Measurements from ENCODE around the gene HOXD9.
A peak's percentile ranks its signal among the peaks of the same experiment; 100 is the strongest.

The HOXD9 gene

DNA sequence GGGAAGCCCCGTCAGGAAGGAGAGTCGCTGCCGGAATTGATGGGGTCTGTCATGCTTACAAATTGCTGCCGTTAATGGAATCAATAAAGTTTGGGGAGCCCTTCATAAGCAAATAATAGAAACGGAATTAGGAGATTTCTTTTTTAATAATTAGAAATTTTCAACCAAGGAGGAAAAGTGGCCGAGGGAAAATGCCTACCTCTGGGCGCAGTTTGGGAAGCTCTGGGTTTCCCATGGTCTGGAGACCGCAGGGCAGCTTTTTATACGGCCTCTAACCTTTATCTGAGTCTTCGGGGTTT is 40.0 kb upstream of the HOXD9 start:
- no peak for DNase-seq
- H3K4me1 ChIP-seq (ENCODE audit: control extremely low read depth in 1 of 4, control insufficient read depth in 4 of 4, insufficient read depth in 4 of 4, low read length in 3 of 4): peaks cover 0 to 17% (median 10%) of the 10 kb centered on the region in 4 experiments
- H3K27me3 ChIP-seq (replicated peaks in 2 of 5; ENCODE audit: control insufficient read depth in 4 of 5, insufficient read depth in 5 of 5, low read length in 4 of 5): peaks cover 42 to 97% (median 77%) of the 10 kb centered on the region in 5 experiments
- ChIA-PET CTCF (interaction anchor here (1.2 to 3.8 kb wide), 7 partner anchors 11 to 830 kb away, joined by 3 to 16 read pairs (median 4); no protein-coding TSS in a partner anchor), POLR2A (no interaction called here)
- 2% methylated on average over 7 of the region's 10 CpGs for WGBS (ENCODE audit: insufficient coverage)
- H3K36me3 ChIP-seq (ENCODE audit: control insufficient read depth in 4 of 4, insufficient read depth in 4 of 4, low read length in 3 of 4): no peaks in the 10 kb centered on the region
- H3K27ac ChIP-seq (ENCODE audit: insufficient read depth in 1 of 2, low read depth in 1 of 2, low read length in 2 of 2, poor library complexity in 1 of 2, severe bottlenecking in 2 of 2): no peak overlapping the region
- H3K4me3 ChIP-seq (ENCODE audit: control insufficient read depth in 1 of 7, extremely low read depth in 1 of 7, insufficient read depth in 4 of 7, low read depth in 2 of 7, low read length in 6 of 7): no peak overlapping the region
- peaks cover 0 to 7% (median 0%) of the 10 kb centered on the region in 5 experiments for H3K9me3 ChIP-seq (ENCODE audit: control extremely low read depth in 1 of 5, control insufficient read depth in 4 of 5, insufficient read depth in 2 of 5, low read depth in 1 of 5, low read length in 4 of 5)

GRCh38 chr2:176082824-176083751 is 39.4 kb upstream of the HOXD9 start:
- H3K4me3 ChIP-seq (ENCODE audit: control insufficient read depth in 1 of 7, extremely low read depth in 1 of 7, insufficient read depth in 4 of 7, low read depth in 2 of 7, low read length in 6 of 7): no peak overlapping the region
- H3K36me3 ChIP-seq (ENCODE audit: control insufficient read depth in 4 of 4, insufficient read depth in 4 of 4, low read length in 3 of 4): no peaks in the 10 kb centered on the region
- POLR2A ChIA-PET: no interaction called here
- H3K27me3 ChIP-seq (replicated peaks in 2 of 5; ENCODE audit: control insufficient read depth in 4 of 5, insufficient read depth in 5 of 5, low read length in 4 of 5): peaks cover 40 to 100% (median 80%) of the 10 kb centered on the region in 5 experiments
- DNase-seq: no peak
- H3K27ac ChIP-seq (ENCODE audit: insufficient read depth in 1 of 2, low read depth in 1 of 2, low read length in 2 of 2, poor library complexity in 1 of 2, severe bottlenecking in 2 of 2): no peak overlapping the region
- CTCF ChIA-PET: interaction anchor here (1.2 to 2.6 kb wide), 5 partner anchors 13 to 831 kb away, joined by 3 to 14 read pairs (median 4); no protein-coding TSS in a partner anchor
- peaks cover 0 to 7% (median 0%) of the 10 kb centered on the region in 5 experiments for H3K9me3 ChIP-seq (ENCODE audit: control extremely low read depth in 1 of 5, control insufficient read depth in 4 of 5, insufficient read depth in 2 of 5, low read depth in 1 of 5, low read length in 4 of 5)
- 9% methylated on average over 56 of the region's 66 CpGs for WGBS (ENCODE audit: insufficient coverage)
- H3K4me1 ChIP-seq (ENCODE audit: control extremely low read depth in 1 of 4, control insufficient read depth in 4 of 4, insufficient read depth in 4 of 4, low read length in 3 of 4): peaks cover 0 to 19% (median 12%) of the 10 kb centered on the region in 4 experiments

GRCh38 chr2:176083796-176084261 is 38.7 kb upstream of the HOXD9 start, which contains the start of gene EVX2:
EVX2 (minus strand) TSS chr2:176083962; CDS start chr2:176083776, 186 bp downstream.
- DNase-seq: no peak
- H3K36me3 ChIP-seq (ENCODE audit: control insufficient read depth in 4 of 4, insufficient read depth in 4 of 4, low read length in 3 of 4): no peaks in the 10 kb centered on the region
- ChIA-PET POLR2A (no interaction called here), CTCF (interaction anchor here (2.5 to 2.6 kb wide), 2 partner anchors 11 to 12 kb away, joined by 14 to 17 read pairs; no protein-coding TSS in a partner anchor)
- H3K4me3 ChIP-seq (ENCODE audit: control insufficient read depth in 1 of 7, extremely low read depth in 1 of 7, insufficient read depth in 4 of 7, low read depth in 2 of 7, low read length in 6 of 7): no peak within 1 kb of the TSS
- peaks cover 0 to 7% (median 0%) of the 10 kb centered on the region in 5 experiments for H3K9me3 ChIP-seq (ENCODE audit: control extremely low read depth in 1 of 5, control insufficient read depth in 4 of 5, insufficient read depth in 2 of 5, low read depth in 1 of 5, low read length in 4 of 5)
- peaks cover 36 to 100% (median 79%) of the 10 kb centered on the region in 5 experiments for H3K27me3 ChIP-seq (replicated peaks in 2 of 5; ENCODE audit: control insufficient read depth in 4 of 5, insufficient read depth in 5 of 5, low read length in 4 of 5)
- 11% methylated on average over 19 of the region's 27 CpGs for WGBS (ENCODE audit: insufficient coverage)
- peaks cover 0 to 24% (median 15%) of the 10 kb centered on the region in 4 experiments for H3K4me1 ChIP-seq (ENCODE audit: control extremely low read depth in 1 of 4, control insufficient read depth in 4 of 4, insufficient read depth in 4 of 4, low read length in 3 of 4)
- no peak within 1 kb of the TSS for H3K27ac ChIP-seq (ENCODE audit: insufficient read depth in 1 of 2, low read depth in 1 of 2, low read length in 2 of 2, poor library complexity in 1 of 2, severe bottlenecking in 2 of 2)

DNA sequence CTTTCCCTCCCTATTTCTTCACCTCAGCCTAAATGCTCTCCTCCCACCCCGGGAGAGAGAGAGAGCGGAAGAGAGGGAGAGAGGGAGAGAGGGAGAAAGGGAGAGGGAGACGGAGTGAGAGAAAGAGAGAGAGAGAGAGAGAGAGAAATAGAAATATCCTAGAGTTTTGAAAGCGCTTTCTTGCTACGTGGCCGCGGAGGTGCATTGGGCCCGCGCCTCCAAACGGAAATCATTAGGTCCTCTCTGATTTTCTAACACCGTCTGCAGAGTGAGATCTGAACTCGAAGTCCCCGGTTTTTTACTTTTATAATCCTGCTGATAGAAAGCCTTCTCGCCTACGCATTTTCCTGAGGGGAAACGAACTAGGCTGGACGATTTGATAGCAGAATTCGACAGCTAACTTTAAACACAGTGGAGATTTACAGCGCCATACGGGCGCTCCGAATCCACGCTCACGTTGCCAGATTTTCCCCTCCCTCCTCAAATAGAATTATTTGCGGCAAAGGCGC is 37.9 kb upstream of the HOXD9 start:
- DNase-seq: no peak
- Histone ChIP-seq H3K36me3 (ENCODE audit: control insufficient read depth in 4 of 4, insufficient read depth in 4 of 4, low read length in 3 of 4) (no peaks in the 10 kb centered on the region), H3K9me3 (ENCODE audit: control extremely low read depth in 1 of 5, control insufficient read depth in 4 of 5, insufficient read depth in 2 of 5, low read depth in 1 of 5, low read length in 4 of 5) (peaks cover 0 to 7% (median 0%) of the 10 kb centered on the region in 5 experiments), H3K27ac (ENCODE audit: insufficient read depth in 1 of 2, low read depth in 1 of 2, low read length in 2 of 2, poor library complexity in 1 of 2, severe bottlenecking in 2 of 2) (no peak overlapping the region), H3K4me3 (ENCODE audit: control insufficient read depth in 1 of 7, extremely low read depth in 1 of 7, insufficient read depth in 4 of 7, low read depth in 2 of 7, low read length in 6 of 7) (no peak overlapping the region), H3K4me1 (ENCODE audit: control extremely low read depth in 1 of 4, control insufficient read depth in 4 of 4, insufficient read depth in 4 of 4, low read length in 3 of 4) (peaks cover 0 to 18% (median 12%) of the 10 kb centered on the region in 4 experiments), H3K27me3 (replicated peaks in 2 of 5; ENCODE audit: control insufficient read depth in 4 of 5, insufficient read depth in 5 of 5, low read length in 4 of 5) (peaks cover 36 to 100% (median 77%) of the 10 kb centered on the region in 5 experiments)
- 2% methylated on average over 21 of the region's 26 CpGs for WGBS (ENCODE audit: insufficient coverage)
- POLR2A ChIA-PET: no interaction called here
- CTCF ChIA-PET: interaction anchor here (1.0 to 2.5 kb wide), 10 partner anchors 10 to 1313 kb away, joined by 3 to 17 read pairs (median 4); no protein-coding TSS in a partner anchor

DNA sequence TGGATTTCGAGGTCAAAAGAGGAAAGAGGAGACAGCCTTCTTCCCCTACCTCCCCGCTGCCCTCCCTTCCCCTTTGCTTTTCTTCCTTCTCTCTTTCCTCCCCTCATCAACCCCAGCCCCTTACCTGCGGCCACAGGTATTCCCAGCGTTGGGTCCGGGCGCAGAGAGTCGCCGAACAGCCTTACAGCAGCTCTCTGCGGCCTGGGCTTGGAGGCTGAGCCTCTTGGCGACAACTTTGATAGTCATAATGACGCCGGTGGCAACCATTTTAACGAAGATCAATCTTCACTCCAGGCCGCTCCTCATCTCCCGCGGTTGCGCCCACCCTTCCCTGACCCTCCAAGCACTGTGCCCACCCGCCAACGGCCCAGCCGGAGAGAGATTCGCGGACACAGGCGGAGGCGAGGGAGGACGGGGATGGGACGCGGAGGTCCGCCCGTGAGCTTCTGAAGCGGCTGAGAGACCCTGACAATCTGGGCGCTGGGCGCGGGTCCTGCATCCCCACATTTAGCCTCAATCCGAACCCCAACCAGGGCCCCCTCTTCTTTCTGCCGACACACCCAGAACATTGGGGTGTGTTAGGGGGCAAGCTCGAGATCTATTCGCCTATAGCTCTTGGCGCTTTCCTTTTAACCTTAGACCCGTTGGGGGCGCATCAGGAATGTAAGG is 37.3 kb upstream of the HOXD9 start:
- ChIA-PET POLR2A (no interaction called here), CTCF (interaction anchor here (0.8 to 2.5 kb wide), 18 partner anchors 9 to 1313 kb away, joined by 3 to 17 read pairs (median 4); partner anchors contain the start of gene HOXD11)
- Histone ChIP-seq H3K27me3 (replicated peaks in 2 of 5; ENCODE audit: control insufficient read depth in 4 of 5, insufficient read depth in 5 of 5, low read length in 4 of 5) (peaks cover 36 to 100% (median 82%) of the 10 kb centered on the region in 5 experiments), H3K9me3 (ENCODE audit: control extremely low read depth in 1 of 5, control insufficient read depth in 4 of 5, insufficient read depth in 2 of 5, low read depth in 1 of 5, low read length in 4 of 5) (peaks cover 0 to 7% (median 0%) of the 10 kb centered on the region in 5 experiments), H3K4me1 (ENCODE audit: control extremely low read depth in 1 of 4, control insufficient read depth in 4 of 4, insufficient read depth in 4 of 4, low read length in 3 of 4) (peaks cover 0 to 17% (median 11%) of the 10 kb centered on the region in 4 experiments), H3K4me3 (ENCODE audit: control insufficient read depth in 1 of 7, extremely low read depth in 1 of 7, insufficient read depth in 4 of 7, low read depth in 2 of 7, low read length in 6 of 7) (no peak overlapping the region), H3K27ac (ENCODE audit: insufficient read depth in 1 of 2, low read depth in 1 of 2, low read length in 2 of 2, poor library complexity in 1 of 2, severe bottlenecking in 2 of 2) (no peak overlapping the region), H3K36me3 (ENCODE audit: control insufficient read depth in 4 of 4, insufficient read depth in 4 of 4, low read length in 3 of 4) (no peaks in the 10 kb centered on the region)
- no peak for DNase-seq
- WGBS (ENCODE audit: insufficient coverage): 7% methylated on average over 33 of the region's 40 CpGs

GRCh38 chr2:176085861-176086771 is 36.4 kb upstream of the HOXD9 start:
- 3% methylated on average over 38 of the region's 46 CpGs for WGBS (ENCODE audit: insufficient coverage)
- DNase-seq: peak in 1 of 3 donors; percentile 61
- no peak overlapping the region for H3K27ac ChIP-seq (ENCODE audit: insufficient read depth in 1 of 2, low read depth in 1 of 2, low read length in 2 of 2, poor library complexity in 1 of 2, severe bottlenecking in 2 of 2)
- CTCF ChIA-PET: interaction anchor here (0.8 to 2.5 kb wide), 17 partner anchors 9 to 1314 kb away, joined by 3 to 17 read pairs (median 4); partner anchors contain the start of gene HOXD11
- POLR2A ChIA-PET: no interaction called here
- H3K27me3 ChIP-seq (replicated peaks in 2 of 5; ENCODE audit: control insufficient read depth in 4 of 5, insufficient read depth in 5 of 5, low read length in 4 of 5): peaks cover 32 to 100% (median 80%) of the 10 kb centered on the region in 5 experiments
- H3K4me3 ChIP-seq (ENCODE audit: control insufficient read depth in 1 of 7, extremely low read depth in 1 of 7, insufficient read depth in 4 of 7, low read depth in 2 of 7, low read length in 6 of 7): no peak overlapping the region
- H3K36me3 ChIP-seq (ENCODE audit: control insufficient read depth in 4 of 4, insufficient read depth in 4 of 4, low read length in 3 of 4): no peaks in the 10 kb centered on the region
- H3K4me1 ChIP-seq (ENCODE audit: control extremely low read depth in 1 of 4, control insufficient read depth in 4 of 4, insufficient read depth in 4 of 4, low read length in 3 of 4): peaks cover 0 to 10% (median 6%) of the 10 kb centered on the region in 4 experiments
- peaks cover 0 to 2% (median 0%) of the 10 kb centered on the region in 5 experiments for H3K9me3 ChIP-seq (ENCODE audit: control extremely low read depth in 1 of 5, control insufficient read depth in 4 of 5, insufficient read depth in 2 of 5, low read depth in 1 of 5, low read length in 4 of 5)
